ENCODE data around the gene TTLL12. TPM values are rescaled to one million over a fixed set of nuclear protein-coding genes. Genes with fewer than 3 reads are reported as not detected.
"Not testable (repeated sequence)": the region's sequence is repeated elsewhere in the genome, so short reads cannot be mapped to it uniquely, and the experiment has no call there.

TTLL12 gene
- total RNA-seq, 1 donor from 2014 or later = 13.0 TPM

- Histone ChIP-seq H3K4me3 (ENCODE audit: low read length in 3 of 3) (peak overlapping the region; percentile 67 to 76 (median 76)), H3K27me3 (ENCODE audit: control insufficient read depth in 3 of 3, insufficient read depth in 3 of 3, low read length in 3 of 3) (no peaks in the 10 kb centered on the region), H3K9me3 (ENCODE audit: control insufficient read depth in 3 of 3, low read length in 3 of 3) (no peaks in the 10 kb centered on the region), H3K27ac (ENCODE audit: low read depth, low read length) (peak overlapping the region; percentile 40), H3K9ac (ENCODE audit: low read depth in 1 of 3, low read length in 3 of 3) (peak overlapping the region; percentile 59 to 75 (median 63)), H3K36me3 (ENCODE audit: control insufficient read depth in 3 of 3, insufficient read depth in 3 of 3, low read length in 3 of 3) (no peaks in the 10 kb centered on the region), H3K4me1 (ENCODE audit: control insufficient read depth in 3 of 3, insufficient read depth in 3 of 3, low read length in 3 of 3) (peaks cover 17 to 26% (median 20%) of the 10 kb centered on the region in 3 donors)
Measured at GRCh38 chr22:43150731-43151206, 36.2 kb downstream of the TTLL12 start.

DNA sequence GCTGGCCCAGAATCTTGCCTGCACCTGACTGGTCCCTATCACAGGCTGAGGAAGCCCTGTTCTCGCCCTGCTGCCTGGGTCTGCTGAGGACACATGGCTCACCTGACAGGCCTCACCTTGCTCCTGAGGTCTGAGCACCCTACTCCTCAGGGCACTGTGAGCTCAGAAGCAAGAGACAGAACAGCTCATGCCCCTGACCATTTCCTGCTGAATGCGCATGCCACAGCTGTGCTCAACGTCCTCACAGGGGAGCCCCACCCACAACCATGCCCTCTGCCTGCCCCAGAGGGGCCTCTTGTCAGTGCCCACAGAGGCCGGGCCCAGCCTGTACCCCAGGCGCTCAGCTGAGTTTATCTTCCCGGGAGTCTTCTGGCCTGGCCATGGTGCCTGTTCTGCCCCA lies 38.4 kb downstream of the TTLL12 start:
- no peak overlapping the region for H3K27ac ChIP-seq (ENCODE audit: low read depth, low read length)
- H3K4me1 ChIP-seq (ENCODE audit: control insufficient read depth in 3 of 3, insufficient read depth in 3 of 3, low read length in 3 of 3) = peaks cover 18 to 20% (median 20%) of the 10 kb centered on the region in 3 donors
- H3K9ac ChIP-seq (ENCODE audit: low read depth in 1 of 3, low read length in 3 of 3) = no peak overlapping the region
- no peaks in the 10 kb centered on the region for H3K27me3 ChIP-seq (ENCODE audit: control insufficient read depth in 3 of 3, insufficient read depth in 3 of 3, low read length in 3 of 3)
- no peak overlapping the region for H3K4me3 ChIP-seq (ENCODE audit: low read length in 3 of 3)
- no peaks in the 10 kb centered on the region for H3K9me3 ChIP-seq (ENCODE audit: control insufficient read depth in 3 of 3, low read length in 3 of 3)
- no peaks in the 10 kb centered on the region for H3K36me3 ChIP-seq (ENCODE audit: control insufficient read depth in 3 of 3, insufficient read depth in 3 of 3, low read length in 3 of 3)

- Histone ChIP-seq H3K27ac (ENCODE audit: low read depth, low read length) (no peak overlapping the region), H3K27me3 (ENCODE audit: control insufficient read depth in 3 of 3, insufficient read depth in 3 of 3, low read length in 3 of 3) (no peaks in the 10 kb centered on the region), H3K9me3 (ENCODE audit: control insufficient read depth in 3 of 3, low read length in 3 of 3) (no peaks in the 10 kb centered on the region), H3K36me3 (ENCODE audit: control insufficient read depth in 3 of 3, insufficient read depth in 3 of 3, low read length in 3 of 3) (no peaks in the 10 kb centered on the region), H3K4me3 (ENCODE audit: low read length in 3 of 3) (no peak overlapping the region), H3K4me1 (ENCODE audit: control insufficient read depth in 3 of 3, insufficient read depth in 3 of 3, low read length in 3 of 3) (peaks cover 20 to 24% (median 20%) of the 10 kb centered on the region in 3 donors), H3K9ac (ENCODE audit: low read depth in 1 of 3, low read length in 3 of 3) (no peak overlapping the region)
Measured at GRCh38 chr22:43147821-43148220, 39.1 kb downstream of the TTLL12 start.

DNA sequence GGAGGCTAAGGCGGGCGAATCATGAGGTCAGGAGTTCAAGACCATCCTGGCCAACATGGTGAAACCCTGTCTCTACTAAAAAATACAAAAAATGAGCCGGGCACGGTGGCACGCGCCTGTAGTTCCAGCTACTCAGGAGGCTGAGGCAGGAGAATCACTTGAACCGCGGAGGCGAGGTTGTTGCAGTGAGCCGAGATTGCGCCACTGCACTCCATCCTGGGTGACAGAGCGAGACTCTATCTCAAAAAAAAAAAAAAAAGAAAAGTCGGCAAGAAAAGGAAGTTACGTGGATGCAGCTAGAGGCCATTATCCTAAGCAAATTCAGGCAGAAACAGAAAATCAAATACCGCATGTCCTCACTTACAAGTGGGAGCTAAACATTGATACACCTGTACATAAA lies 40.6 kb downstream of the TTLL12 start:
- H3K4me1 ChIP-seq (ENCODE audit: control insufficient read depth in 3 of 3, insufficient read depth in 3 of 3, low read length in 3 of 3) = peaks cover 10 to 26% (median 15%) of the 10 kb centered on the region in 3 donors
- not testable (repeated sequence) for H3K27ac ChIP-seq (ENCODE audit: low read depth, low read length); H3K27me3 ChIP-seq (ENCODE audit: control insufficient read depth in 3 of 3, insufficient read depth in 3 of 3, low read length in 3 of 3); H3K9me3 ChIP-seq (ENCODE audit: control insufficient read depth in 3 of 3, low read length in 3 of 3); H3K9ac ChIP-seq (ENCODE audit: low read depth in 1 of 3, low read length in 3 of 3); H3K4me3 ChIP-seq (ENCODE audit: low read length in 3 of 3); H3K36me3 ChIP-seq (ENCODE audit: control insufficient read depth in 3 of 3, insufficient read depth in 3 of 3, low read length in 3 of 3)

DNA sequence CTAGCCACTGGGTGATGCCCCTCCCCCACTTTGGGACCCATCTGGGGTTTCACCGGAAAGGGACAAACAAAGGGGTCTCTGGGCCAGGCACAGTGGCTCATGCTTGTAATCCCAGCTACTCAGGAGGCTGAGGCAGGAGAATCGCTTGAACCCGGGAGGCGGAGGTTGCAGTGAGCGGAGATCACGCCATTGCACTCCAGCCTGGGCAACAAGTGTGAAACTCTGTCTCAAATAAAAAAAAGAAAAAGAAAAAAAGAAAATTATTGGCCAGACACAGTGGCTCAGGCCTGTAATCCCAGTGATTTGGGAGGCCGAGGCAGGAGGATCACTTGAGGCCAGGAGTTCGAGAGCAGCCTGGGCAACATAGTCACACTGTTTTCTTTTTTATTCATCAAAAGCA lies 41.6 kb downstream of the TTLL12 start:
- H3K4me1 ChIP-seq (ENCODE audit: control insufficient read depth in 3 of 3, insufficient read depth in 3 of 3, low read length in 3 of 3) = peaks cover 4 to 24% (median 9%) of the 10 kb centered on the region in 3 donors

GRCh38 chr22:43144949-43145348 lies 42.0 kb downstream of the TTLL12 start:
- Histone ChIP-seq H3K27ac (ENCODE audit: low read depth, low read length) (no peak overlapping the region), H3K9ac (ENCODE audit: low read depth in 1 of 3, low read length in 3 of 3) (no peak overlapping the region)

More for the DNA sequence above, 41.6 kb downstream of the TTLL12 start:
- H3K36me3 ChIP-seq (ENCODE audit: control insufficient read depth in 3 of 3, insufficient read depth in 3 of 3, low read length in 3 of 3); H3K27me3 ChIP-seq (ENCODE audit: control insufficient read depth in 3 of 3, insufficient read depth in 3 of 3, low read length in 3 of 3); H3K9me3 ChIP-seq (ENCODE audit: control insufficient read depth in 3 of 3, low read length in 3 of 3); H3K27ac ChIP-seq (ENCODE audit: low read depth, low read length); H3K4me3 ChIP-seq (ENCODE audit: low read length in 3 of 3); H3K9ac ChIP-seq (ENCODE audit: low read depth in 1 of 3, low read length in 3 of 3): not testable (repeated sequence)

DNA sequence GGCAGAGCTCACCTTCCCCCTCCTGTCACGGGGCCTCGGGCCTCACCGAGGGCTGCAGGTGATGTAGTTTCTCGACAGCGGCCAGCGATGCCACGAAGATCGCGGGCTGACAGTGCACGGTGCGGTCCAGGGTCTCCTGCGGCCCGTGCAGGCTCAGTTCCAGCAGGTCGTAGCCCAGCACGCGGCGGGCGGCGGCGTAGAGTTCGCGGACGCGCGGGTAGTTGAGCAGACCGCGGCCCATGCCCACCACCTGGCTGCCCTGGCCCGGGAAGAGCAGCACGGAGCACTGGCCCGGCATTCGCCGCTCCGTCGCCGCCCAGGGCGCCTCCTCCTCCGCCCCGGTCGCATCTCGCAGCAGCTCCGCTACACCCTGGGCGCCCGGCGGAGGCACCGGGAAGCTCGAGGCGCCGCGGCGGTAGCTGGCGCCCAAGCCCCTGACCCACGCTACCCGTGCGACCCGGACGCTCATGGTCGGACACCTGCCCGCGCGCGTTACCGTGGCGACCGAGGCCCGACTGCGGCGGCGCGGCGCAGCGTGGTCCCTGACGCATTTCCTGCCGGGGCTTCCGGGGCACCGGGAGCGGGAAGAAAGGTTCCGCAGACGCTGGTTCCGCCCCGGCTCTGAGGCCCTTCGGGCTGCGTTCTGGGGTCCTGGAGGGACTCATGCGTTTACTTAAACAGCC lies 43.9 kb downstream of the TTLL12 start, which contains the start of gene MCAT:
MCAT (minus strand) TSS at position 519 of the 683 bp plus-strand sequence; CDS start at position 469, 50 bp downstream.
- Histone ChIP-seq H3K36me3 (ENCODE audit: control insufficient read depth in 3 of 3, insufficient read depth in 3 of 3, low read length in 3 of 3) (peaks cover 23 to 30% (median 27%) of the 10 kb centered on the region in 3 donors), H3K4me1 (ENCODE audit: control insufficient read depth in 3 of 3, insufficient read depth in 3 of 3, low read length in 3 of 3) (peaks cover 4 to 24% (median 9%) of the 10 kb centered on the region in 3 donors), H3K27me3 (ENCODE audit: control insufficient read depth in 3 of 3, insufficient read depth in 3 of 3, low read length in 3 of 3) (no peaks in the 10 kb centered on the region), H3K4me3 (ENCODE audit: low read length in 3 of 3) (peak within 1 kb of the TSS; percentile 91 to 99 (median 97)), H3K9ac (ENCODE audit: low read depth in 1 of 3, low read length in 3 of 3) (peak within 1 kb of the TSS; percentile 83 to 88 (median 86)), H3K9me3 (ENCODE audit: control insufficient read depth in 3 of 3, low read length in 3 of 3) (no peaks in the 10 kb centered on the region), H3K27ac (ENCODE audit: low read depth, low read length) (peak within 1 kb of the TSS; percentile 54)

More at GRCh38 chr22:43144949-43145348, 42.0 kb downstream of the TTLL12 start:
- no peak overlapping the region for H3K4me3 ChIP-seq (ENCODE audit: low read length in 3 of 3)
- peaks cover 4 to 24% (median 9%) of the 10 kb centered on the region in 3 donors for H3K4me1 ChIP-seq (ENCODE audit: control insufficient read depth in 3 of 3, insufficient read depth in 3 of 3, low read length in 3 of 3)
- peaks cover 10 to 14% (median 13%) of the 10 kb centered on the region in 3 donors for H3K36me3 ChIP-seq (ENCODE audit: control insufficient read depth in 3 of 3, insufficient read depth in 3 of 3, low read length in 3 of 3)
- H3K9me3 ChIP-seq (ENCODE audit: control insufficient read depth in 3 of 3, low read length in 3 of 3) = no peaks in the 10 kb centered on the region
- H3K27me3 ChIP-seq (ENCODE audit: control insufficient read depth in 3 of 3, insufficient read depth in 3 of 3, low read length in 3 of 3) = no peaks in the 10 kb centered on the region

DNA sequence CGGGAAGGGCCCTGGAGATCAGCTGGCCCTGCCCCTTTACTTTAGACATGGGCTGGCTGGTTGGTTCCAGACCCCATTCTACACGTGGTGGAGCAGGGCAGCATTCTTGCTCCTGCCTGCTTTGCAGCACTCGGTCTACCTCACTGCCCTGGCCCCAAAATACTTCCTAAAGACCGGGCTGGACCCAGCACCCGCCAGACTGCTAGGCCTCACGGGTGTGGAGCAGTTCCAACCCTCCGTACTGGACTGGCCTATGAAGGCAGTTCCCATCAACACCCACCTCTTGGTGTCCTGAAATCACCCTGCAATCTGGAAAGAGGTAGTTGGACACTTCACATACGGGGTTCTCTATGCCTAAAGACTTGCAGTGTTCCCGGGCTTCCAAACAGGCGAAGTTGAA lies 50.1 kb downstream of the TTLL12 start:
- peak overlapping the region in 1 of 3 donors; percentile 33 for H3K9ac ChIP-seq (ENCODE audit: low read depth in 1 of 3, low read length in 3 of 3)
- no peak overlapping the region for H3K4me3 ChIP-seq (ENCODE audit: low read length in 3 of 3)
- H3K36me3 ChIP-seq (ENCODE audit: control insufficient read depth in 3 of 3, insufficient read depth in 3 of 3, low read length in 3 of 3) = peaks cover 43 to 72% (median 59%) of the 10 kb centered on the region in 3 donors
- H3K27me3 ChIP-seq (ENCODE audit: control insufficient read depth in 3 of 3, insufficient read depth in 3 of 3, low read length in 3 of 3) = no peaks in the 10 kb centered on the region
- no peaks in the 10 kb centered on the region for H3K9me3 ChIP-seq (ENCODE audit: control insufficient read depth in 3 of 3, low read length in 3 of 3)
- H3K27ac ChIP-seq (ENCODE audit: low read depth, low read length) = no peak overlapping the region
- H3K4me1 ChIP-seq (ENCODE audit: control insufficient read depth in 3 of 3, insufficient read depth in 3 of 3, low read length in 3 of 3) = peaks cover 1 to 20% (median 2%) of the 10 kb centered on the region in 3 donors

- Histone ChIP-seq H3K27me3 (ENCODE audit: control insufficient read depth in 3 of 3, insufficient read depth in 3 of 3, low read length in 3 of 3) (no peaks in the 10 kb centered on the region), H3K4me1 (ENCODE audit: control insufficient read depth in 3 of 3, insufficient read depth in 3 of 3, low read length in 3 of 3) (peaks cover 4 to 19% (median 5%) of the 10 kb centered on the region in 3 donors), H3K36me3 (ENCODE audit: control insufficient read depth in 3 of 3, insufficient read depth in 3 of 3, low read length in 3 of 3) (peaks cover 43 to 76% (median 59%) of the 10 kb centered on the region in 3 donors), H3K9ac (ENCODE audit: low read depth in 1 of 3, low read length in 3 of 3) (peak overlapping the region in 1 of 3 donors; percentile 33), H3K9me3 (ENCODE audit: control insufficient read depth in 3 of 3, low read length in 3 of 3) (no peaks in the 10 kb centered on the region), H3K4me3 (ENCODE audit: low read length in 3 of 3) (no peak overlapping the region), H3K27ac (ENCODE audit: low read depth, low read length) (no peak overlapping the region)
Measured at GRCh38 chr22:43136255-43136654, 50.7 kb downstream of the TTLL12 start.

DNA sequence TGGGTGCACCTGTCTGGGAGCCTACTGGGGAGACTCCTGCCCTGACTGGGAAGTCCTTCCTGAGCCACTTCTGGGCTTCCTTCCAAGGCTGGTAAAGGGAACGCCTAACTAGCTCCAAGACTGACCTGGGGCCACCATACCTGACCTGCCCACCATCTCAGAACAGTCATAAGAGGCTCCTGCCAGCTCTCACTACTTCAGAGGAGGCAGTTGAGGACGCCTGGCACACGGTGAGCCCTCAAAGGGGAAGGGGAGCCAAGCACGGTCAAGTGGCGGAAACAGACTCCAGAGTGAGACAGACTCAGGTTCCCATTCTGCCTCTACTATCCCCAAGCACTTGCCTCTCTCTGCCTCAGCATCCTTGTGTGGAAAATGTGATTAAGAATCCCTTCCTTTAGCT lies 51.4 kb downstream of the TTLL12 start:
- no peaks in the 10 kb centered on the region for H3K27me3 ChIP-seq (ENCODE audit: control insufficient read depth in 3 of 3, insufficient read depth in 3 of 3, low read length in 3 of 3)
- no peak overlapping the region for H3K9ac ChIP-seq (ENCODE audit: low read depth in 1 of 3, low read length in 3 of 3)
- no peak overlapping the region for H3K4me3 ChIP-seq (ENCODE audit: low read length in 3 of 3)
- peaks cover 38 to 69% (median 52%) of the 10 kb centered on the region in 3 donors for H3K36me3 ChIP-seq (ENCODE audit: control insufficient read depth in 3 of 3, insufficient read depth in 3 of 3, low read length in 3 of 3)
- H3K9me3 ChIP-seq (ENCODE audit: control insufficient read depth in 3 of 3, low read length in 3 of 3) = no peaks in the 10 kb centered on the region
- no peak overlapping the region for H3K27ac ChIP-seq (ENCODE audit: low read depth, low read length)
- peaks cover 4 to 13% (median 5%) of the 10 kb centered on the region in 3 donors for H3K4me1 ChIP-seq (ENCODE audit: control insufficient read depth in 3 of 3, insufficient read depth in 3 of 3, low read length in 3 of 3)
